HEK293T (cell line): ENCODE measurements around the gene RABAC1.

Experiments used
- BHLHE40 ChIP-seq: fragments of 450-650 bp; IDR thresholded peaks from 2 replicates; pipeline ENCODE4 v1.6.1; 2016; ENCODE audit warnings: mild to moderate bottlenecking, moderate library complexity, borderline replicate concordance
- SP1 ChIP-seq: fragments of 450-650 bp; IDR thresholded peaks from 2 replicates; pipeline ENCODE4 v1.6.1; 2017
- TARDBP ChIP-seq: fragments of 450-650 bp; IDR thresholded peaks from 2 replicates; pipeline ENCODE4 v1.6.1; 2016

DNA sequence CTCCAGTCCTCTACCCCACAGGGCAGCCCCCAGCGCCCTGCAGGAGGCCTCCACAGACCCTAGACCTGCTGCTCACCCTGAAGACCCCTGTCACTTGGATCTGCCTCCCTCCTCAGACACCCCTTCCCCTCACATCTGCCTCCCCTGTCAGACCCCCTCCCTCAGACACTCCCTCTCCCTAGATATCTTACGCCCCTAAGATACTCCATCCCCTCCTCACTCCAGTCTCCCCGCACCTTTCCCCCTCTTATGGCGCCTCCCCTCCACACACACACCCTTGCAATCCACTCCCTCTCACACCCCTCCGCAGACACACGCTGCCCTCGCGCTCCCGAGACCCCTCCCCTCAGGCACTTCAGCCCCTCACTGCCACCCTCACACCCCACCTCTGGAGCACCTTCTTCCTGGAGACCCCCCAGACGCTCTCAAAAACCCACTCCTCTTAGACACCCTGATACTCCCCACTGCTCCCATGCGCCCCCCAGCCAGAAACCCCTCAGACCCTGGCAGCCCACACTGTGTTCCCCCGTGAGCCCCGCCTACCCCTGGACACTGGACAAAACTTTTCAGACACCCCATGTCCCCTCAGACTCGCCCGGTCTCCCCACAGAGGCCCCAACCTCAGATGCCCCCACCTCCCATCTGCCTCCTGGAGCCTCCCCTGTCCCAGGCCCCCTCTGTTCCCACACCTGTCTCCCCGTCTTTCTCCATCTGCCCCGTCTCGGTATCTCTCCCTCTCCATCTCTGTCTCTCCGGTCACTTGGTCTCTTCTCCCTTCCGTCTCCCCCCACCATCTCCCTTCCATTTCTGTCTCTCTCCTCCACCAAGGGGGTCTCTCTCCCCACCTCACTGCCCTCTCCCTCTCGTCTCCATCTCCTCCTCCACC lies 45.3 kb downstream of the RABAC1 start:
- no peak for TF ChIP-seq SP1
- no peak for TF ChIP-seq TARDBP
- TF ChIP-seq BHLHE40: no peak
